ENCODE measurements around the gene RELL1. TPM values are rescaled to one million over a fixed set of nuclear protein-coding genes. Genes with fewer than 3 reads are reported as not detected.

The RELL1 gene
- total RNA-seq, 1 donor from 2014 or later, result 21.2 TPM

GRCh38 chr4:37601531-37601930 is 84.6 kb downstream of the RELL1 start:
- H3K27ac Mint-ChIP-seq (ENCODE audit: unreplicated experiment), result no peak overlapping the region
- DNase-seq, result no peak
- TF ChIP-seq CTCF (IDR thresholded peaks at IDR 0.05; ENCODE audit: partially characterized antibody, unreplicated experiment), result no peak
- no peaks in the 10 kb centered on the region for H3K9me3 Mint-ChIP-seq (ENCODE audit: unreplicated experiment)
- H3K4me1 Mint-ChIP-seq (ENCODE audit: low read depth, unreplicated experiment), result peaks cover 3% of the 10 kb centered on the region
- H3K4me3 Mint-ChIP-seq (ENCODE audit: unreplicated experiment), result no peak overlapping the region
- H3K27me3 Mint-ChIP-seq (ENCODE audit: unreplicated experiment), result peaks cover 7% of the 10 kb centered on the region
- H3K36me3 Mint-ChIP-seq (ENCODE audit: unreplicated experiment), result no peaks in the 10 kb centered on the region

- H3K9me3 Mint-ChIP-seq (ENCODE audit: unreplicated experiment), result no peaks in the 10 kb centered on the region
These were observed 86.9 kb downstream of the RELL1 start for GRCh38 chr4:37599092-37599790.

GRCh38 chr4:37597034-37597433 is 89.1 kb downstream of the RELL1 start:
- Mint-ChIP-seq H3K36me3 (ENCODE audit: unreplicated experiment) (no peaks in the 10 kb centered on the region), H3K4me1 (ENCODE audit: low read depth, unreplicated experiment) (no peaks in the 10 kb centered on the region), H3K27me3 (ENCODE audit: unreplicated experiment) (peaks cover 3% of the 10 kb centered on the region), H3K27ac (ENCODE audit: unreplicated experiment) (no peak overlapping the region), H3K9me3 (ENCODE audit: unreplicated experiment) (no peaks in the 10 kb centered on the region), H3K4me3 (ENCODE audit: unreplicated experiment) (no peak overlapping the region)
- no peak for DNase-seq
- TF ChIP-seq CTCF (IDR thresholded peaks at IDR 0.05; ENCODE audit: partially characterized antibody, unreplicated experiment), result no peak

More at GRCh38 chr4:37599092-37599790, 86.9 kb downstream of the RELL1 start:
- Mint-ChIP-seq H3K4me1 (ENCODE audit: low read depth, unreplicated experiment) (peaks cover 3% of the 10 kb centered on the region), H3K4me3 (ENCODE audit: unreplicated experiment) (no peak overlapping the region), H3K27me3 (ENCODE audit: unreplicated experiment) (peaks cover 7% of the 10 kb centered on the region), H3K27ac (ENCODE audit: unreplicated experiment) (no peak overlapping the region), H3K36me3 (ENCODE audit: unreplicated experiment) (no peaks in the 10 kb centered on the region)
- no peak for TF ChIP-seq CTCF (IDR thresholded peaks at IDR 0.05; ENCODE audit: partially characterized antibody, unreplicated experiment)
- DNase-seq, result no peak

GRCh38 chr4:37595875-37596680 is 90.1 kb downstream of the RELL1 start:
- Mint-ChIP-seq H3K27ac (ENCODE audit: unreplicated experiment) (no peak overlapping the region), H3K36me3 (ENCODE audit: unreplicated experiment) (no peaks in the 10 kb centered on the region), H3K4me3 (ENCODE audit: unreplicated experiment) (no peak overlapping the region), H3K4me1 (ENCODE audit: low read depth, unreplicated experiment) (no peaks in the 10 kb centered on the region), H3K27me3 (ENCODE audit: unreplicated experiment) (peaks cover 3% of the 10 kb centered on the region), H3K9me3 (ENCODE audit: unreplicated experiment) (no peaks in the 10 kb centered on the region)
- no peak for TF ChIP-seq CTCF (IDR thresholded peaks at IDR 0.05; ENCODE audit: partially characterized antibody, unreplicated experiment)
- no peak for DNase-seq

- no peak overlapping the region for H3K4me3 Mint-ChIP-seq (ENCODE audit: unreplicated experiment)
- H3K27me3 Mint-ChIP-seq (ENCODE audit: unreplicated experiment), result peaks cover 3% of the 10 kb centered on the region
- TF ChIP-seq CTCF (IDR thresholded peaks at IDR 0.05; ENCODE audit: partially characterized antibody, unreplicated experiment), result no peak
- H3K27ac Mint-ChIP-seq (ENCODE audit: unreplicated experiment), result no peak overlapping the region
- no peaks in the 10 kb centered on the region for H3K36me3 Mint-ChIP-seq (ENCODE audit: unreplicated experiment)
- peaks cover 5% of the 10 kb centered on the region for H3K4me1 Mint-ChIP-seq (ENCODE audit: low read depth, unreplicated experiment)
- peaks cover 3% of the 10 kb centered on the region for H3K9me3 Mint-ChIP-seq (ENCODE audit: unreplicated experiment)
- DNase-seq, result no peak
These were observed 92.1 kb downstream of the RELL1 start for GRCh38 chr4:37594099-37594498.

Measured in glutamatergic neuron (in vitro differentiated cells).